HEK293 (cell line): ENCODE results near the gene STK26.

ENCODE experiments used
- CTCF ChIA-PET: fragments of 350-600 bp; formaldehyde crosslinking; extraction: SDS; loops from one replicate; lab custom pipeline; 2021; ENCODE audit warnings: antibody characterized with exemption; lab: Yijun Ruan, JAX
- POLR2A ChIA-PET: fragments of 300-600 bp; formaldehyde crosslinking; extraction: SDS; loops from one replicate; lab custom pipeline; 2020; ENCODE audit warnings: antibody characterized with exemption, inconsistent platforms; lab: Yijun Ruan, JAX
- H3K27ac ChIP-seq: fragments of 200-500 bp; sonication (Bioruptor generic); 2 replicates; pipeline ENCODE4 v1.5.1; 2014; ENCODE audit warnings: low read depth, low read length, control low read depth, inconsistent platforms; ENCODE audit errors: extremely low read depth
- H3K36me3 ChIP-seq, 2 experiments: fragments of 200-500 bp in 1 of 2; sonication (Bioruptor generic) in 1 of 2; 1 replicate in 1 of 2; 2 replicates in 1 of 2; pipeline ENCODE4 v1.5.1; 2014 to 2017; ENCODE audit warnings: inconsistent platforms in 2 of 2, low read length in 2 of 2; ENCODE audit not compliant: control insufficient read depth in 2 of 2, insufficient read depth in 1 of 2
- H3K4me1 ChIP-seq: fragments of 200-500 bp; sonication (Bioruptor generic); 2 replicates; pipeline ENCODE4 v1.5.1; 2014; ENCODE audit warnings: mild to moderate bottlenecking, low read length, inconsistent platforms; ENCODE audit not compliant: control insufficient read depth, insufficient read depth
- H3K4me3 ChIP-seq: 2 replicates; pipeline ENCODE4 v1.5.1; 2011; ENCODE audit warnings: low read depth, mild to moderate bottlenecking, control low read depth, low read length, moderate library complexity
- H3K9me3 ChIP-seq: fragments of 200-500 bp; sonication (Bioruptor generic); 2 replicates; pipeline ENCODE4 v1.5.1; 2014; ENCODE audit warnings: low read depth, low read length, inconsistent platforms; ENCODE audit not compliant: control insufficient read depth, insufficient read depth
- HOXC10 ChIP-seq: sonication (generic); formaldehyde crosslinking; IDR thresholded peaks from 2 replicates; pipeline ENCODE4 v1.8.1; 2023; ENCODE audit warnings: mild to moderate bottlenecking, missing genetic modification reagents
- KLF10 ChIP-seq: fragments of 450-650 bp; IDR thresholded peaks from 2 replicates; pipeline ENCODE4 v1.5.1; 2018; ENCODE audit warnings: missing biosample characterization, mild to moderate bottlenecking, missing genetic modification characterization
- PRDM1 ChIP-seq: fragments of 450-650 bp; formaldehyde crosslinking; IDR thresholded peaks from 2 replicates; pipeline ENCODE4; 2016; ENCODE audit warnings: missing biosample characterization, missing genetic modification characterization
- ZBTB17 ChIP-seq: fragments of 450-650 bp; formaldehyde crosslinking; IDR thresholded peaks from 2 replicates; pipeline ENCODE4 v1.5.1; 2016; ENCODE audit warnings: missing biosample characterization, missing genetic modification characterization
- ZNF10 ChIP-seq: fragments of 450-650 bp; formaldehyde crosslinking; IDR thresholded peaks from 2 replicates; pipeline ENCODE4 v1.5.1; 2017; ENCODE audit warnings: missing biosample characterization, missing genetic modification characterization
- ZNF112 ChIP-seq: fragments of 450-650 bp; formaldehyde crosslinking; IDR thresholded peaks from 2 replicates; pipeline ENCODE4 v1.5.0; 2017; ENCODE audit warnings: missing biosample characterization, missing genetic modification characterization
- ZNF202 ChIP-seq: fragments of 450-650 bp; formaldehyde crosslinking; IDR thresholded peaks from 2 replicates; pipeline ENCODE4 v1.5.1; 2016; ENCODE audit warnings: missing biosample characterization, missing genetic modification characterization, borderline replicate concordance
- ZNF266 ChIP-seq: fragments of 450-650 bp; formaldehyde crosslinking; IDR thresholded peaks from 2 replicates; pipeline ENCODE4 v1.5.1; 2016; ENCODE audit warnings: missing biosample characterization, missing genetic modification characterization, low read depth
- ZNF76 ChIP-seq: fragments of 450-650 bp; formaldehyde crosslinking; IDR thresholded peaks from 2 replicates; pipeline ENCODE4; 2016; ENCODE audit warnings: low read depth, missing biosample characterization, missing genetic modification characterization, borderline replicate concordance
- ZNF791 ChIP-seq: fragments of 450-650 bp; formaldehyde crosslinking; IDR thresholded peaks from 2 replicates; pipeline ENCODE4 v1.5.1; 2016; ENCODE audit warnings: missing biosample characterization, missing genetic modification characterization
- TF ChIP-seq, protein P1 (sequence below): fragments of 450-650 bp; formaldehyde crosslinking; IDR thresholded peaks from 2 replicates; pipeline ENCODE4 v1.5.1; 2016; ENCODE audit warnings: missing biosample characterization, missing genetic modification characterization
- TF ChIP-seq, protein P2 (sequence below): fragments of 450-650 bp; formaldehyde crosslinking; IDR thresholded peaks from 2 replicates; pipeline ENCODE4 v1.5.1; 2016; ENCODE audit warnings: missing biosample characterization, missing genetic modification characterization
- TF ChIP-seq, protein P3 (sequence below): fragments of 450-650 bp; formaldehyde crosslinking; IDR thresholded peaks from 2 replicates; pipeline ENCODE4 v1.5.1; 2016; ENCODE audit warnings: missing biosample characterization, missing genetic modification characterization, borderline replicate concordance
- TF ChIP-seq, protein P4 (sequence below): fragments of 450-650 bp; formaldehyde crosslinking; conservative IDR thresholded peaks from 2 replicates; pipeline ENCODE4 v1.5.1; 2016; ENCODE audit warnings: low read depth, missing biosample characterization, missing genetic modification characterization
- TF ChIP-seq, protein P5 (sequence below): fragments of 450-650 bp; formaldehyde crosslinking; IDR thresholded peaks from 2 replicates; pipeline ENCODE4 v1.5.1; 2016; ENCODE audit warnings: missing biosample characterization, missing genetic modification characterization, low read depth

STK26 gene

DNA sequence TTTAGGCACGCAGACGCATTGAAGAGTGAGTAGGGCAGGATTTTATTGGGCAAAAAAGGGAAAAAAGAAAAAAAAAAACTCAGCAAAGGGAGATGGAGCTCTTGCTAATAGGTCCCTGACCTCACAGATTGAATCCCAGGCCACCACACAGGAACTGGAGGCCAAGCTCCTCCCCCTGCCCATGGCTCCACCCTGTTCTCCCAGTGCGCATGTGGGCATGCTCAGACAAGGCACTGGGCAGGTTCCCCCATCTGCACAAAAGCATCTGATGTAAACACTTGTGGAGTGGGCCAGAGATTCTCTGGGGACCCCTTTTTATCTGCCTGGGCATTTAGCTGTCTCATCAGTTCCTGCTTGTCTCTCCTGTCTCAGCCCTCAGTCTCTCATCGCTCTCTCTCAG lies 95.3 kb downstream of the STK26 start (continued):
- TF ChIP-seq, protein P1, sequence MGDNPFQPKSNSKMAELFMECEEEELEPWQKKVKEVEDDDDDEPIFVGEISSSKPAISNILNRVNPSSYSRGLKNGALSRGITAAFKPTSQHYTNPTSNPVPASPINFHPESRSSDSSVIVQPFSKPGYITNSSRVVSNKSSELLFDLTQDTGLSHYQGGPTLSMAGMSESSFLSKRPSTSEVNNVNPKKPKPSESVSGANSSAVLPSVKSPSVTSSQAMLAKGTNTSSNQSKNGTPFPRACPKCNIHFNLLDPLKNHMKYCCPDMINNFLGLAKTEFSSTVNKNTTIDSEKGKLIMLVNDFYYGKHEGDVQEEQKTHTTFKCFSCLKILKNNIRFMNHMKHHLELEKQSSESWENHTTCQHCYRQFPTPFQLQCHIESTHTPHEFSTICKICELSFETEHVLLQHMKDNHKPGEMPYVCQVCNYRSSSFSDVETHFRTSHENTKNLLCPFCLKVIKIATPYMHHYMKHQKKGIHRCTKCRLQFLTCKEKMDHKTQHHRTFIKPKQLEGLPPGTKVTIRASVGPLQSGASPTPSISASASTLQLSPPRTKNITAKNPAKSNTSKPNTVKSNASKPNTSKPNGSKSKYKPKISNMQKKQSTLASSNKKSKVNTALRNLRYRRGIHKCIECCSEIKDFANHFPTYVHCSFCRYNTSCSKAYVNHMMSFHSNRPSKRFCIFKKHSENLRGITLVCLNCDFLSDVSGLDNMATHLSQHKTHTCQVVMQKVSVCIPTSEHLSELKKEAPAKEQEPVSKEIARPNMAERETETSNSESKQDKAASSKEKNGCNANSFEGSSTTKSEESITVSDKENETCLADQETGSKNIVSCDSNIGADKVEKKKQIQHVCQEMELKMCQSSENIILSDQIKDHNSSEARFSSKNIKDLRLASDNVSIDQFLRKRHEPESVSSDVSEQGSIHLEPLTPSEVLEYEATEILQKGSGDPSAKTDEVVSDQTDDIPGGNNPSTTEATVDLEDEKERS (tag by site-specific recombination), result no peak
- TF ChIP-seq ZNF112 (tag by site-specific recombination), result no peak
- TF ChIP-seq ZBTB17 (tag by site-specific recombination), result no peak
- TF ChIP-seq, protein P2, sequence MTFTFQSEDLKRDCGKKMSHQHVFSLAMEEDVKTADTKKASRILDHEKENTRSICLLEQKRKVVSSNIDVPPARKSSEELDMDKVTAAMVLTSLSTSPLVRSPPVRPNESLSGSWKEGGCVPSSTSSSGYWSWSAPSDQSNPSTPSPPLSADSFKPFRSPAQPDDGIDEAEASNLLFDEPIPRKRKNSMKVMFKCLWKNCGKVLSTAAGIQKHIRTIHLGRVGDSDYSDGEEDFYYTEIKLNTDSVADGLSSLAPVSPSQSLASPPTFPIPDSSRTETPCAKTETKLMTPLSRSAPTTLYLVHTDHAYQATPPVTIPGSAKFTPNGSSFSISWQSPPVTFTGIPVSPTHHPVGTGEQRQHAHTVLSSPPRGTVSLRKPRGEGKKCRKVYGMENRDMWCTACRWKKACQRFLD, result no peak

DNA sequence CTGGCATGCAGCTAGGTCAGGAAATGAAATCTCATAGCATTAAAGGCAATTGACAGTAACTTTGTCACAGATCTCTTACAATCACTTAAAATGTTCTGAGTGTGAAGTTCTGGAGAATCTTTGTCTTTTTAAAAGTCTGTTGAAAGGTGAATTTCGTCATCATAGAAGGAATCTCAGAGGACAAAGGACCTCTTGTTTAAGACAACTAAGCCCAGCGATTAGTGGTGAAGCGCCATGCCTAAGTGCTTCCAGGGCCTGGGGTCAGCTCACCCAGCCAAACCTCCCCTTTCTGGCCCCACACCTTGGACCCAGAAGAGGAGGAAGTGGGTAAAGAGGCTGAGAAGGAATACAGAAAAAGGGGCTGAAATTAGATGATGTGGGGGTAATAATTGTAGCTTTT lies 96.2 kb downstream of the STK26 start:
- no peak overlapping the region for H3K27ac ChIP-seq
- H3K4me1 ChIP-seq, result no peaks in the 10 kb centered on the region
- no peaks in the 10 kb centered on the region for H3K9me3 ChIP-seq
- no peak for TF ChIP-seq HOXC10 (CRISPR knock-in tag)
- TF ChIP-seq ZNF791, result no peak
- TF ChIP-seq, protein P3, sequence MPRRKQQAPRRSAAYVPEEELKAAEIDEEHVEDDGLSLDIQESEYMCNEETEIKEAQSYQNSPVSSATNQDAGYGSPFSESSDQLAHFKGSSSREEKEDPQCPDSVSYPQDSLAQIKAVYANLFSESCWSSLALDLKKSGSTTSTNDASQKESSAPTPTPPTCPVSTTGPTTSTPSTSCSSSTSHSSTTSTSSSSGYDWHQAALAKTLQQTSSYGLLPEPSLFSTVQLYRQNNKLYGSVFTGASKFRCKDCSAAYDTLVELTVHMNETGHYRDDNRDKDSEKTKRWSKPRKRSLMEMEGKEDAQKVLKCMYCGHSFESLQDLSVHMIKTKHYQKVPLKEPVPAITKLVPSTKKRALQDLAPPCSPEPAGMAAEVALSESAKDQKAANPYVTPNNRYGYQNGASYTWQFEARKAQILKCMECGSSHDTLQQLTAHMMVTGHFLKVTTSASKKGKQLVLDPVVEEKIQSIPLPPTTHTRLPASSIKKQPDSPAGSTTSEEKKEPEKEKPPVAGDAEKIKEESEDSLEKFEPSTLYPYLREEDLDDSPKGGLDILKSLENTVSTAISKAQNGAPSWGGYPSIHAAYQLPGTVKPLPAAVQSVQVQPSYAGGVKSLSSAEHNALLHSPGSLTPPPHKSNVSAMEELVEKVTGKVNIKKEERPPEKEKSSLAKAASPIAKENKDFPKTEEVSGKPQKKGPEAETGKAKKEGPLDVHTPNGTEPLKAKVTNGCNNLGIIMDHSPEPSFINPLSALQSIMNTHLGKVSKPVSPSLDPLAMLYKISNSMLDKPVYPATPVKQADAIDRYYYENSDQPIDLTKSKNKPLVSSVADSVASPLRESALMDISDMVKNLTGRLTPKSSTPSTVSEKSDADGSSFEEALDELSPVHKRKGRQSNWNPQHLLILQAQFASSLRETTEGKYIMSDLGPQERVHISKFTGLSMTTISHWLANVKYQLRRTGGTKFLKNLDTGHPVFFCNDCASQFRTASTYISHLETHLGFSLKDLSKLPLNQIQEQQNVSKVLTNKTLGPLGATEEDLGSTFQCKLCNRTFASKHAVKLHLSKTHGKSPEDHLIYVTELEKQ (tag by site-specific recombination), result no peak
- no peak for TF ChIP-seq ZNF266 (tag by site-specific recombination)
- TF ChIP-seq KLF10, result no peak
- TF ChIP-seq ZNF76, result no peak
- TF ChIP-seq, protein P4, sequence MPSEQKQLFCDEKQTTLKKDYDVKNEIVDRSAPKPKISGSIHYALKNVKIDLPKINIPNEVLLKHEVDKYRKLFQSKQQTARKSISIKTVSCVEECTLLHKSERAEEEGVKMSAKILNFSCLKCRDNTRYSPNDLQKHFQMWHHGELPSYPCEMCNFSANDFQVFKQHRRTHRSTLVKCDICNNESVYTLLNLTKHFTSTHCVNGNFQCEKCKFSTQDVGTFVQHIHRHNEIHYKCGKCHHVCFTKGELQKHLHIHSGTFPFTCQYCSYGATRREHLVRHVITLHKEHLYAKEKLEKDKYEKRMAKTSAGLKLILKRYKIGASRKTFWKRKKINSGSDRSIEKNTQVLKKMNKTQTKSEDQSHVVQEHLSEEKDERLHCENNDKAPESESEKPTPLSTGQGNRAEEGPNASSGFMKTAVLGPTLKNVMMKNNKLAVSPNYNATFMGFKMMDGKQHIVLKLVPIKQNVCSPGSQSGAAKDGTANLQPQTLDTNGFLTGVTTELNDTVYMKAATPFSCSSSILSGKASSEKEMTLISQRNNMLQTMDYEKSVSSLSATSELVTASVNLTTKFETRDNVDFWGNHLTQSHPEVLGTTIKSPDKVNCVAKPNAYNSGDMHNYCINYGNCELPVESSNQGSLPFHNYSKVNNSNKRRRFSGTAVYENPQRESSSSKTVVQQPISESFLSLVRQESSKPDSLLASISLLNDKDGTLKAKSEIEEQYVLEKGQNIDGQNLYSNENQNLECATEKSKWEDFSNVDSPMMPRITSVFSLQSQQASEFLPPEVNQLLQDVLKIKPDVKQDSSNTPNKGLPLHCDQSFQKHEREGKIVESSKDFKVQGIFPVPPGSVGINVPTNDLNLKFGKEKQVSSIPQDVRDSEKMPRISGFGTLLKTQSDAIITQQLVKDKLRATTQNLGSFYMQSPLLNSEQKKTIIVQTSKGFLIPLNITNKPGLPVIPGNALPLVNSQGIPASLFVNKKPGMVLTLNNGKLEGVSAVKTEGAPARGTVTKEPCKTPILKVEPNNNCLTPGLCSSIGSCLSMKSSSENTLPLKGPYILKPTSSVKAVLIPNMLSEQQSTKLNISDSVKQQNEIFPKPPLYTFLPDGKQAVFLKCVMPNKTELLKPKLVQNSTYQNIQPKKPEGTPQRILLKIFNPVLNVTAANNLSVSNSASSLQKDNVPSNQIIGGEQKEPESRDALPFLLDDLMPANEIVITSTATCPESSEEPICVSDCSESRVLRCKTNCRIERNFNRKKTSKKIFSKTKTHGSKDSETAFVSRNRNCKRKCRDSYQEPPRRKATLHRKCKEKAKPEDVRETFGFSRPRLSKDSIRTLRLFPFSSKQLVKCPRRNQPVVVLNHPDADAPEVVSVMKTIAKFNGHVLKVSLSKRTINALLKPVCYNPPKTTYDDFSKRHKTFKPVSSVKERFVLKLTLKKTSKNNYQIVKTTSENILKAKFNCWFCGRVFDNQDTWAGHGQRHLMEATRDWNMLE, result no peak
- TF ChIP-seq ZNF202 (tag by site-specific recombination), result no peak
- TF ChIP-seq PRDM1 (tag by site-specific recombination), result no peak
- TF ChIP-seq, protein P5, sequence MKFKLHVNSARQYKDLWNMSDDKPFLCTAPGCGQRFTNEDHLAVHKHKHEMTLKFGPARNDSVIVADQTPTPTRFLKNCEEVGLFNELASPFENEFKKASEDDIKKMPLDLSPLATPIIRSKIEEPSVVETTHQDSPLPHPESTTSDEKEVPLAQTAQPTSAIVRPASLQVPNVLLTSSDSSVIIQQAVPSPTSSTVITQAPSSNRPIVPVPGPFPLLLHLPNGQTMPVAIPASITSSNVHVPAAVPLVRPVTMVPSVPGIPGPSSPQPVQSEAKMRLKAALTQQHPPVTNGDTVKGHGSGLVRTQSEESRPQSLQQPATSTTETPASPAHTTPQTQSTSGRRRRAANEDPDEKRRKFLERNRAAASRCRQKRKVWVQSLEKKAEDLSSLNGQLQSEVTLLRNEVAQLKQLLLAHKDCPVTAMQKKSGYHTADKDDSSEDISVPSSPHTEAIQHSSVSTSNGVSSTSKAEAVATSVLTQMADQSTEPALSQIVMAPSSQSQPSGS, result no peak
- TF ChIP-seq ZNF10 (tag by site-specific recombination), result no peak
- no peaks in the 10 kb centered on the region for H3K36me3 ChIP-seq
- POLR2A ChIA-PET, result no interaction called here
- H3K4me3 ChIP-seq, result no peak overlapping the region
- CTCF ChIA-PET, result interaction anchor here (1.1 kb wide), 1 partner anchor 27 kb away, joined by 3 read pairs; no protein-coding TSS in a partner anchor
